GM12878 (cell line): Measurements from ENCODE around the gene VIPR1. TPM values are rescaled to one million over a fixed set of nuclear protein-coding genes. Genes with fewer than 3 reads are reported as not detected.

Experiments
- ATAC-seq: fragments of 200-7000 bp; cut with Tn5 transposase; 3 replicates; pipeline ENCODE4 v1.9.1; 2020; ENCODE audit warnings: mild to moderate bottlenecking, moderate library complexity
- BruUV-seq: library from RNA; stranded (reverse); fragments of 400-500 nt; replicated peaks from 2 replicates; lab custom pipeline; 2021; lab: Mats Ljungman, UMichigan
- CTCF ChIA-PET: fragments of 300-600 bp; sonication (Branson Sonifier 250); formaldehyde crosslinking; extraction: SDS; loops from one replicate; lab custom pipeline; 2021; ENCODE audit warnings: inconsistent platforms; lab: Yijun Ruan, JAX
- POLR2A ChIA-PET: fragments of 350-600 bp; formaldehyde crosslinking; extraction: SDS; loops from one replicate; lab custom pipeline; 2021; ENCODE audit warnings: inconsistent platforms; lab: Charles Lee
- RAD21 ChIA-PET: fragments of 300-600 bp; sonication (Branson Sonifier 250); formaldehyde crosslinking; loops from one replicate; lab custom pipeline; 2023; ENCODE audit warnings: antibody characterized with exemption; ENCODE audit not compliant: unreplicated experiment; lab: Charles Lee
- SMC1A ChIA-PET: fragments of 300-600 bp; sonication (Branson Sonifier 250); formaldehyde crosslinking; loops from one replicate; lab custom pipeline; 2023; ENCODE audit not compliant: unreplicated experiment, uncharacterized antibody; lab: Charles Lee
- DNase-seq: peaks from one replicate; pipeline ENCODE4 v3.0.0-alpha.2; 2011; ENCODE audit warnings: low read depth, low spot score
- FAIRE-seq: peaks from 3 replicates; lab custom pipeline; 2011; peaks lifted over from hg19 to GRCh38; lab: Jason Lieb, UNC
- H2AFZ ChIP-seq: 2 replicates; pipeline ENCODE4 v1.6.0; 2011; ENCODE audit warnings: low read depth, low read length, control low read depth; ENCODE audit not compliant: control insufficient read depth
- H3K27ac ChIP-seq: 2 replicates; pipeline ENCODE4 v1.5.1; 2011; ENCODE audit warnings: control low read depth; ENCODE audit not compliant: control insufficient read depth, insufficient read depth
- H3K27me3 ChIP-seq, 2 experiments: replicated peaks in 1 of 2; 2 replicates each; pipeline versions ENCODE4 v1.6.0 to v1.6.1; 2011; ENCODE audit warnings: low read length in 1 of 2; ENCODE audit not compliant: control insufficient read depth in 2 of 2, insufficient read depth in 2 of 2
- H3K36me3 ChIP-seq, 2 experiments: 2 replicates each; pipeline ENCODE4 v1.5.1; 2011; ENCODE audit warnings: low read length in 1 of 2; ENCODE audit not compliant: control insufficient read depth in 2 of 2, insufficient read depth in 2 of 2
- H3K4me1 ChIP-seq: 2 replicates; pipeline ENCODE4 v1.6.1; 2011; ENCODE audit warnings: mild to moderate bottlenecking, low read length, moderate library complexity, mixed read lengths; ENCODE audit not compliant: control insufficient read depth, insufficient read depth
- H3K4me2 ChIP-seq: 2 replicates; pipeline ENCODE4 v1.6.0; 2011; ENCODE audit warnings: control low read depth; ENCODE audit not compliant: control insufficient read depth, insufficient read depth
- H3K4me3 ChIP-seq: fragments of 200-600 bp; sonication (generic); 2 replicates; pipeline ENCODE4 v1.5.1; 2016
- H3K79me2 ChIP-seq: 2 replicates; pipeline ENCODE4 v1.6.0; 2011; ENCODE audit warnings: low read length; ENCODE audit not compliant: control insufficient read depth, insufficient read depth
- H3K9ac ChIP-seq: 2 replicates; pipeline ENCODE4 v1.8.0; 2011; ENCODE audit warnings: low read length, control low read depth, mixed read lengths; ENCODE audit not compliant: control insufficient read depth, insufficient read depth
- H3K9me3 ChIP-seq: replicated peaks from 3 replicates; pipeline ENCODE4 v1.5.1; 2011; ENCODE audit warnings: mild to moderate bottlenecking, low read length; ENCODE audit not compliant: control insufficient read depth, insufficient read depth
- H4K20me1 ChIP-seq: 2 replicates; pipeline ENCODE4 v1.6.0; 2011; ENCODE audit not compliant: control insufficient read depth, insufficient read depth
- BHLHE40 ChIP-seq, 2 experiments: fragments of 450-650 bp in 1 of 2; IDR thresholded peaks; 2 replicates each; pipeline ENCODE4 v1.6.1; 2011 to 2017; ENCODE audit warnings: low read depth in 2 of 2, borderline replicate concordance in 1 of 2, improper control_type of control experiment in 1 of 2, low read length in 1 of 2, mild to moderate bottlenecking in 1 of 2
- CHD2 ChIP-seq: IDR thresholded peaks from 2 replicates; pipeline ENCODE4 v1.6.1; 2011; ENCODE audit warnings: low read depth, low read length, improper control_type of control experiment, borderline replicate concordance
- CTCF ChIP-seq, 3 experiments: IDR thresholded peaks in 2 of 3; conservative IDR thresholded peaks in 1 of 3; 2 replicates each; pipeline ENCODE4 v1.5.1; 2011; ENCODE audit warnings: low read depth in 3 of 3, low read length in 3 of 3, mild to moderate bottlenecking in 3 of 3, control low read depth in 2 of 3, moderate library complexity in 2 of 3, inconsistent platforms in 1 of 3, mixed read lengths in 1 of 3; ENCODE audit not compliant: control insufficient read depth in 2 of 3, insufficient read depth in 1 of 3; ENCODE audit errors: extremely low read depth in 1 of 3
- E2F4 ChIP-seq: IDR thresholded peaks from 2 replicates; pipeline ENCODE4 v1.6.1; 2012; ENCODE audit warnings: low read depth, low read length, improper control_type of control experiment
- EGR1 ChIP-seq, 2 experiments: IDR thresholded peaks; 1 replicate in 1 of 2; 2 replicates in 1 of 2; pipeline ENCODE4 v1.6.1; 2011 to 2012; ENCODE audit warnings: low read depth in 2 of 2, low read length in 2 of 2, borderline replicate concordance in 1 of 2, mild to moderate bottlenecking in 1 of 2, moderate library complexity in 1 of 2
- HDAC6 ChIP-seq: fragments of 200-600 bp; sonication (generic); IDR thresholded peaks from one replicate; pipeline ENCODE4 v1.8.0; 2017; ENCODE audit warnings: antibody characterized with exemption; ENCODE audit not compliant: unreplicated experiment
- HSF1 ChIP-seq: fragments of 150-350 bp; IDR thresholded peaks from 2 replicates; pipeline ENCODE4 v1.6.1; 2014; ENCODE audit warnings: mild to moderate bottlenecking, low read depth, low read length
- POLR2AphosphoS5 ChIP-seq: IDR thresholded peaks from 2 replicates; pipeline ENCODE4 v1.6.1; 2011; ENCODE audit warnings: mild to moderate bottlenecking, low read length, inconsistent platforms
- RAD51 ChIP-seq: fragments of 450-650 bp; IDR thresholded peaks from 2 replicates; pipeline ENCODE4 v1.6.1; 2016; ENCODE audit warnings: moderate library complexity, mild to moderate bottlenecking, inconsistent platforms
- RB1 ChIP-seq: fragments of 450-650 bp; formaldehyde crosslinking; IDR thresholded peaks from 2 replicates; pipeline ENCODE4 v1.6.1; 2017; ENCODE audit warnings: mild to moderate bottlenecking, borderline replicate concordance
- SP1 ChIP-seq: IDR thresholded peaks from one replicate; pipeline ENCODE4 v1.6.1; 2011; ENCODE audit warnings: low read depth, low read length
- TCF3 ChIP-seq: IDR thresholded peaks from 2 replicates; pipeline ENCODE4 v1.6.1; 2012; ENCODE audit warnings: low read depth, mild to moderate bottlenecking, low read length, borderline replicate concordance; ENCODE audit not compliant: insufficient read depth
- ZBTB33 ChIP-seq: fragments of 450-650 bp; IDR thresholded peaks from 2 replicates; pipeline ENCODE4 v1.6.1; 2017; ENCODE audit warnings: mild to moderate bottlenecking
- ZZZ3 ChIP-seq: IDR thresholded peaks from 2 replicates; pipeline ENCODE4 v1.6.1; 2011; ENCODE audit warnings: low read depth; ENCODE audit not compliant: control insufficient read depth, insufficient read length
- WGBS: methylation state at CpG from one replicate; pipeline ENCODE4 v1.1.6; 2016; ENCODE audit warnings: low lambda C conversion rate; ENCODE audit not compliant: insufficient replicate concordance, insufficient coverage; ENCODE audit errors: missing lambda C conversion rate; 5-methylcytosine and 5-hydroxymethylcytosine counted together
- in situ Hi-C: fragments of 300-500 bp; cut with MboI; formaldehyde crosslinking; loops from 9 replicates; pipeline ENCODE4 v1.14.3; 2018; ENCODE audit warnings: mixed read lengths
- intact Hi-C: fragments of 100-400 bp; cut with micrococcal nuclease; formaldehyde crosslinking; loops from one replicate; pipeline ENCODE4 v1.14.2; 2022; ENCODE audit not compliant: unreplicated experiment
- polyA plus RNA-seq, 11 experiments: library from polyadenylated mRNA; depleted of rRNA in 4 of 11; unstranded in 6 of 11; stranded (reverse) in 5 of 11; fragments of >200 nt; fragmentation: Nextera tagmentation in 4 of 11; fragmentation: Illumina TruSeq in 1 of 11; extraction: Ambion mirVana in 4 of 11; extraction: Trizol in 1 of 11; gene quantifications; 1 replicate in 1 of 11; 2 replicates in 10 of 11; pipeline versions ENCODE4 v1.2.1 to v1.2.3, GENCODE V29; 2011 to 2016; ENCODE audit warnings: inconsistent platforms in 2 of 11, missing spikeins in 2 of 11, low read depth in 1 of 11
- total RNA-seq, 4 experiments: library from RNA; depleted of rRNA in 3 of 4; stranded (reverse); fragments of >200 nt in 3 of 4; fragmentation: Illumina TruSeq in 1 of 4; extraction: Trizol in 1 of 4; gene quantifications; 2 replicates each; pipeline versions ENCODE4 v1.2.1 to v1.2.3, GENCODE V29; 2013 to 2021

VIPR1 gene
- total and polyA plus RNA-seq, 10 of the 15 experiments (the other 5 are each of a cell fraction or from before 2014, with no cell fraction given) = 0.03 to 0.28 (median 0.12) TPM; not detected in 6

- no peak for TF ChIP-seq HSF1
- TF ChIP-seq CHD2 = no peak
Measured at GRCh38 chr3:42505128-42505848, 2.8 kb downstream of the VIPR1 start (continued).

GRCh38 chr3:42505849-42506410 lies 3.5 kb downstream of the VIPR1 start:
- WGBS = 34% methylated on average over 4 of the region's 4 CpGs
- no peak overlapping the region for H3K9ac ChIP-seq
- H3K4me3 ChIP-seq = no peak overlapping the region
- no peaks in the 10 kb centered on the region for H3K79me2 ChIP-seq
- ChIA-PET SMC1A (no interaction called here), POLR2A (no interaction called here), RAD21 (no interaction called here), CTCF (no interaction called here)
- FAIRE-seq (no peak), DNase-seq (no peak), ATAC-seq (no peak)
- H3K9me3 ChIP-seq = no peaks in the 10 kb centered on the region
- H4K20me1 ChIP-seq = no peaks in the 10 kb centered on the region
- in situ Hi-C loops (no loop called here), intact Hi-C loops (no loop called here)
- peaks cover 2 to 13% of the 10 kb centered on the region in 2 experiments; a peak in 3 of 4 replicates for H3K27me3 ChIP-seq
- no peak overlapping the region for H3K4me2 ChIP-seq
- H3K27ac ChIP-seq = no peak overlapping the region
- H3K4me1 ChIP-seq = peaks cover 6% of the 10 kb centered on the region; the same call in 1 of the 2 replicates
- BruUV-seq = no TSS peak
- no peaks in the 10 kb centered on the region for H3K36me3 ChIP-seq
- no peak overlapping the region for H2AFZ ChIP-seq
- TF ChIP-seq ZBTB33 (no peak), POLR2AphosphoS5 (no peak), ZZZ3 (no peak), RAD51 (no peak), E2F4 (no peak), BHLHE40 (IDR thresholded peaks at IDR 0.05; ENCODE audit: borderline replicate concordance in 1 of 2, low read depth in 2 of 2, low read length in 1 of 2) (no peak), TCF3 (no peak), EGR1 (IDR thresholded peaks at IDR 0.05; ENCODE audit: borderline replicate concordance in 1 of 2, low read depth in 2 of 2, low read length in 2 of 2) (no peak), SP1 (no peak), RB1 (no peak), CTCF (IDR thresholded peaks at IDR 0.05 in 2 of 3, conservative IDR thresholded peaks at IDR 0.05 in 1 of 3; ENCODE audit: control insufficient read depth in 2 of 3, extremely low read depth in 1 of 3, insufficient read depth in 1 of 3, low read depth in 3 of 3, low read length in 3 of 3) (no peak), HDAC6 (no peak)
